Testis (tissue), 3 donors: ENCODE measurements around the gene GGTA1. TPM values are rescaled to one million over a fixed set of nuclear protein-coding genes. Genes with fewer than 3 reads are reported as not detected.
A peak's percentile ranks its signal among the peaks of the same experiment; 100 is the strongest.

Source experiments
- DNase-seq: peaks from one replicate; pipeline ENCODE4 v3.0.0-alpha.2; 2019
- H3K27ac ChIP-seq, 2 donors: fragments of 200-600 bp; sonication (generic); one replicate each; pipeline ENCODE4 v1.5.1; 2019
- H3K27me3 ChIP-seq: fragments of 200-600 bp; sonication (generic); one replicate; pipeline ENCODE4 v1.5.1; 2019
- H3K36me3 ChIP-seq: fragments of 200-600 bp; sonication (generic); one replicate; pipeline ENCODE4 v1.5.1; 2017; ENCODE audit warnings: low read depth; ENCODE audit errors: missing control alignments
- H3K4me1 ChIP-seq: fragments of 200-600 bp; sonication (generic); one replicate; pipeline ENCODE4 v1.5.1; 2019
- H3K4me3 ChIP-seq, 2 donors: fragments of 200-600 bp; sonication (generic); one replicate each; pipeline ENCODE4 v1.5.1; 2017 to 2019
- H3K9me3 ChIP-seq: fragments of 200-600 bp; sonication (generic); one replicate; pipeline ENCODE4 v1.5.1; 2017
- POLR2A ChIP-seq: fragments of 450-650 bp; IDR thresholded peaks from one replicate; pipeline ENCODE4 v1.6.1; 2017; ENCODE audit warnings: antibody characterized with exemption, mild to moderate bottlenecking, moderate library complexity
- WGBS, 2 donors: methylation state at CpG; one replicate each; pipeline ENCODE4 v1.1.5; 2018; 5-methylcytosine and 5-hydroxymethylcytosine counted together
- intact Hi-C: fragments of 100-400 bp; cut with DNase I; formaldehyde crosslinking; loops from one replicate; pipeline ENCODE4 v1.15.1; 2023; ENCODE audit warnings: low total_unique reads
- polyA plus RNA-seq: library from polyadenylated mRNA; stranded (reverse); fragments of 350-450 nt; fragmentation: Illumina TruSeq; extraction: RNeasy Lipid Tissue Mini Kit (QIAGEN cat#74804); gene quantifications from one replicate; pipeline ENCODE4 v1.2.3, GENCODE V29; 2014; ENCODE audit warnings: low read depth, low replicate concordance; ENCODE audit not compliant: insufficient read depth
- total RNA-seq, 2 donors: library from RNA; depleted of rRNA; stranded (reverse); fragments of >200 nt; gene quantifications; one replicate each; pipeline ENCODE4 v1.2.3, GENCODE V29; 2016
- TF ChIP-seq, protein P1 (sequence below), 3 experiments: fragments of 450-650 bp in 2 of 3; fragments of 200-600 bp in 1 of 3; sonication (generic) in 1 of 3; IDR thresholded peaks; one replicate each; pipeline ENCODE4 v1.5.1; 2016 to 2019; ENCODE audit warnings: antibody characterized with exemption in 3 of 3, mild to moderate bottlenecking in 2 of 3, moderate library complexity in 1 of 3

Gene GGTA1
- total and polyA plus RNA-seq, 3 donors from 2014 or later: 2.2 to 8.9 (median 2.4) TPM

DNA sequence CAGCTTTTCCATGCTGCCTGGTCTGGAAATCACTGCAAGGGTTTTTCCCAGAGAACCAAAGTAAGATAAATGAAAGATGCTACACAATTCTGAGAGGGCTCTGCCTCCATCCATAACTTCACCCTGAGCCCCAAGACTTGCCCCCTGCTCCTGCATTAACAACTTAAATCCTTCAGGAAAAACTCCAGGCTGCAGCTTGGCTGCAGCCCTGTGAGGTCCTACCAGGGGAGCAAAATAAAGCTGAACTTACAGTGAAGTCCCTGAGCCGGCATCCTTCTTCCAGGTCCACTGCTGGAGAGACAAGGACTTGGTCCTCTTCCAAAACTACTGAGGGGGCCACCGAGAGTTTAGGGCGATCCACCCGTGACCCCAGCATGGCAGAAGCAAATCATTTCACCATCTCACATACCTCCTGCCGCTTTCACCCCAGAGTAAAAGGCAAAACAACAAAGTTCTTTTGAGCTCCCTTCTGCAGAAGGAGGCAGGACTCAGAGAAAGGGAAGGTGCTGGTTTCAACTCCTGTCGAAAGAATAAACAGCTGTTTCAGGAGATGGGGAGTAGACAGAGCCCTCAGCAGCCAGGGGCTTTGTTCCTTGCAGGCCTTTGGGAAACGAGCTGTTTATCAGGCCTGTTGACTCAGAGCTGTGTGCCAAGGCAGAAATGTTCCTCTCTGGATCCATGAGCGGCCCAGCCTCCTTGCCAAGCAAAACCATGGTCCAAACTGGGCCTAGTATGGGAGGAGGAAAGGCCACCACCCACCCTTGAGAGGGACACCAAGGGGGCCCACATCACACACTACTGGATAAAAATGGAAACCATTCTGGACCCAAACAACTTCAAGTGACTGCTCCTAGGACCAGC, 20.6 kb downstream of the GGTA1 start:
- no peaks in the 10 kb centered on the region for H3K9me3 ChIP-seq
- intact Hi-C loops: no loop called here
- peaks cover 20% of the 10 kb centered on the region for H3K4me1 ChIP-seq
- H3K27ac ChIP-seq: peak overlapping the region; percentile 39 to 81
- no peaks in the 10 kb centered on the region for H3K27me3 ChIP-seq
- DNase-seq: no peak
- WGBS, 2 donors: 36 to 39% methylated on average over 7 to 8 of the region's 8 CpGs
- no peak overlapping the region for H3K4me3 ChIP-seq
- TF ChIP-seq, protein P1, sequence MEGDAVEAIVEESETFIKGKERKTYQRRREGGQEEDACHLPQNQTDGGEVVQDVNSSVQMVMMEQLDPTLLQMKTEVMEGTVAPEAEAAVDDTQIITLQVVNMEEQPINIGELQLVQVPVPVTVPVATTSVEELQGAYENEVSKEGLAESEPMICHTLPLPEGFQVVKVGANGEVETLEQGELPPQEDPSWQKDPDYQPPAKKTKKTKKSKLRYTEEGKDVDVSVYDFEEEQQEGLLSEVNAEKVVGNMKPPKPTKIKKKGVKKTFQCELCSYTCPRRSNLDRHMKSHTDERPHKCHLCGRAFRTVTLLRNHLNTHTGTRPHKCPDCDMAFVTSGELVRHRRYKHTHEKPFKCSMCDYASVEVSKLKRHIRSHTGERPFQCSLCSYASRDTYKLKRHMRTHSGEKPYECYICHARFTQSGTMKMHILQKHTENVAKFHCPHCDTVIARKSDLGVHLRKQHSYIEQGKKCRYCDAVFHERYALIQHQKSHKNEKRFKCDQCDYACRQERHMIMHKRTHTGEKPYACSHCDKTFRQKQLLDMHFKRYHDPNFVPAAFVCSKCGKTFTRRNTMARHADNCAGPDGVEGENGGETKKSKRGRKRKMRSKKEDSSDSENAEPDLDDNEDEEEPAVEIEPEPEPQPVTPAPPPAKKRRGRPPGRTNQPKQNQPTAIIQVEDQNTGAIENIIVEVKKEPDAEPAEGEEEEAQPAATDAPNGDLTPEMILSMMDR (IDR thresholded peaks at IDR 0.05): no peak
- no peaks in the 10 kb centered on the region for H3K36me3 ChIP-seq

DNA sequence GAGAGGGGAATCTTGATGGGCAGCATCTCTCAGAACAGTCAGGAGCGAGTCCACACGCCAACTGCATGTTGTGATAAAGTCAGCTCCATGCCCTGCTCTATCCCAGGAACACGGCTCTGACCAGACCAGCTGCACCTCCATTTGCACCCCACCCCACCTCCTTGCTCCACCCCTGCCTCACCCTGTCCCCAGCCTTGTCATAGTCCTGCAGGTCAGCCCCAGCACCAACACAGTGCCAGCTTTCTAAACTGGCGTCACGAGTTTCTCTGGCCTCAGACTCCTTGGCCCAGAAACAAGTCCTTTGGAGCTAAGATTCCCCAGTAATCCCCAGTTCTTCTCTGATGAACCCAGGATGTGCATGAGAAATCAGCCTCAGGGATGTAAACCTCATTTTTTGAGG, 23.5 kb downstream of the GGTA1 start:
- no peak for DNase-seq
- 85 to 95% methylated on average over 5 of the region's 5 CpGs for WGBS, 2 donors
- Histone ChIP-seq H3K27me3 (no peaks in the 10 kb centered on the region), H3K4me3 (no peak overlapping the region), H3K27ac (no peak overlapping the region), H3K36me3 (no peaks in the 10 kb centered on the region), H3K9me3 (no peaks in the 10 kb centered on the region), H3K4me1 (peaks cover 20% of the 10 kb centered on the region)
- intact Hi-C loops: no loop called here
- TF ChIP-seq, protein P1 (IDR thresholded peaks at IDR 0.05): no peak

DNA sequence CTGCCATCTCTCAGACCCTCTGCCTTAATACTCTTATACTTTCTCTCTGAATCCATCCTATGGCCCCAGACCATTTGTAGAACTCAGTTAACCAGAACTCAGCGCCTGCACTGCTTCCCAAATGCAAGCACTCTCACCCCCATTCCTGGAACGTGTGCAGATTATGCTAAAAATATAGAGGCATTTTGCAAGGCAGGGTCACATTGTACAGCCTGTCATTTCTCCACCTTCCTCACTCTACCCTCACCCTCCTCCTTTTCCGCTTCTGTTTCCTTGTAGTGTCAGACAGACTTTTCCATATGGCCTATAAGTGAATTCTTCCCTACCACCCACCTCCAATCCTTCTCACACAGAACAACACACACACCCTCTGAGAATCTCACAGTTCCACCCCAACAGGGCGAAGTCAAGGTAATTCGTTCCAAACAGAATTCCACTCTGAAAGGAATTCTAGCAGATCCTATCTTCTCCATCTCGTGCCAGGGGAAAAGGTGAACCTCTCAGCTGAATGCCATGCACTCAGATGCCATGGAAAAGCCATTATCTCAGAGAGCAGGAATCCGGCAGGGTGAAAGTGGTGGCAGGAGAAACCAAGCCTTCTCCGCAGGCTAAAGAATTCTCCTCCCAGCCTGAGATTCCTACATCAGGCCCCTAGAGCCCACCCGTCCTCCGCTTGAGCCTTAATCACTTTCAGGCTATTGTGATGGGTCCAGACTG, 25.3 kb downstream of the GGTA1 start:
- no peak for DNase-seq
- TF ChIP-seq POLR2A: no peak
- TF ChIP-seq, protein P1 (IDR thresholded peaks at IDR 0.05): no peak
- H3K4me1 ChIP-seq: peaks cover 14% of the 10 kb centered on the region
- WGBS, 2 donors: 86 to 91% methylated on average over 8 to 10 of the region's 10 CpGs
- no peak overlapping the region for H3K27ac ChIP-seq
- H3K9me3 ChIP-seq: no peaks in the 10 kb centered on the region
- intact Hi-C loops: no loop called here
- H3K36me3 ChIP-seq: no peaks in the 10 kb centered on the region
- H3K27me3 ChIP-seq: no peaks in the 10 kb centered on the region
- H3K4me3 ChIP-seq: no peak overlapping the region

GRCh38 chr9:121473229-121473628, 26.4 kb downstream of the GGTA1 start:
- Histone ChIP-seq H3K9me3 (no peaks in the 10 kb centered on the region), H3K4me1 (peaks cover 3% of the 10 kb centered on the region), H3K27me3 (no peaks in the 10 kb centered on the region), H3K36me3 (no peaks in the 10 kb centered on the region), H3K27ac (no peak overlapping the region), H3K4me3 (no peak overlapping the region)
- no peak for TF ChIP-seq POLR2A
- TF ChIP-seq, protein P1 (IDR thresholded peaks at IDR 0.05): no peak
- DNase-seq: no peak
- WGBS, 2 donors: 59 to 81% methylated on average over 6 of the region's 6 CpGs
- intact Hi-C loops: no loop called here
